ENCODE measurements around the gene CER1.

DNA sequence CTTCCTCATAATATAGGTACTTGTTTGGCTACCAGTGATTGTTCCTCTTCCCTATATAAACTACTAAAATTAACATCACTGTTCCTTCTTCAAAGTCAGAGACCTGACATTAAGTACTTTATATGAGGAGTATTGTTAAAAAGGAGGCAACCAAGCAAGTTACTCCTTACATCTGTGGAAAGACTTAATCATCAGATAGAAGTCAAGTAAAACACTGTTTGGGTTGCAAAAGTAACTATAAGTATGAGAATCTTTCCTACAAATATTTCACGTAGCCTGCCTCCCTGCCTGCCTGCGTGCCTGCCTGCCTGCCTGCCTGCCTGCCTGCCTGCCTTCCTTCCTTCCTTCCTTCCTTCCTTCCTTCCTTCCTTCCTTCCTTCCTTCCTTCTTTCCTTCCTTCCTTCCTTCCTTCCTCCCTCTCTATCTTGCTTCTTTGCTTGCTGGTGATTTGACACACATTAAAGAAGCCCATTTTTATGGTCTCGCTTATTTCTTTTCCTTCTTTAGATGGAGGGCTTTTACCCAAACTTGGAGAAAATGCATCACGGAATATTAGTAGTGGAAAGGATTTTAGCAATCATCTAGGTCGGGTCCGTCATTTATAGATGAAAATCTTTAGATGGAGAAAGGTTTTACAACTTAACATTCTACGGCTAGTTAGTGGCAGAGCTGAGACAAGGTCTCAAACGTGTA lies 3.2 kb downstream of the CER1 start:
- no peak for TF ChIP-seq CTCF (IDR thresholded peaks at IDR 0.05; ENCODE audit: low read length)
- TF ChIP-seq EZH2 (IDR thresholded peaks at IDR 0.05; ENCODE audit: borderline replicate concordance, low read length), result no peak
